IMR-90 (cell line): ENCODE measurements around the gene HEATR5A. TPM values are rescaled to one million over a fixed set of nuclear protein-coding genes. Genes with fewer than 3 reads are reported as not detected.

Source experiments
- ATAC-seq: fragments of 200-7000 bp; cut with Tn5 transposase; 2 replicates; pipeline ENCODE4 v1.9.1; 2020; ENCODE audit warnings: low read depth, mild to moderate bottlenecking, moderate library complexity
- BruUV-seq: library from RNA; stranded (reverse); fragments of 400-500 nt; replicated peaks from 2 replicates; lab custom pipeline; 2021; lab: Mats Ljungman, UMichigan
- CTCF ChIA-PET: fragments of 300-600 bp; formaldehyde crosslinking; extraction: SDS; loops from one replicate; lab custom pipeline; 2021; ENCODE audit warnings: antibody characterized with exemption; lab: Yijun Ruan, JAX
- POLR2A ChIA-PET: fragments of 300-600 bp; sonication (Branson Sonifier 250); formaldehyde crosslinking; loops from one replicate; lab custom pipeline; 2022; ENCODE audit warnings: antibody characterized with exemption; ENCODE audit not compliant: unreplicated experiment; lab: Charles Lee
- DNase-seq: peaks from one replicate; pipeline ENCODE4 v3.0.0; 2013
- H2AFZ ChIP-seq: replicated peaks from 2 replicates; pipeline ENCODE3; 2013; ENCODE audit warnings: low read length, mild to moderate bottlenecking; ENCODE audit not compliant: poor library complexity
- H2AK5ac ChIP-seq: 2 replicates; pipeline ENCODE4 v1.6.1; 2013; ENCODE audit warnings: low read depth, low read length, inconsistent platforms
- H2AK9ac ChIP-seq: replicated peaks from 2 replicates; pipeline ENCODE3; 2013; ENCODE audit warnings: mild to moderate bottlenecking, low read depth, low read length, moderate library complexity; ENCODE audit not compliant: poor library complexity
- H2BK120ac ChIP-seq: 2 replicates; pipeline ENCODE4 v1.6.1; 2013; ENCODE audit warnings: low read depth, low read length, inconsistent platforms
- H2BK15ac ChIP-seq: 3 replicates; pipeline ENCODE4 v1.6.1; 2013; ENCODE audit warnings: low read depth, low read length, inconsistent platforms
- H2BK20ac ChIP-seq: 2 replicates; pipeline ENCODE4 v1.6.1; 2013; ENCODE audit warnings: low read depth, mild to moderate bottlenecking, inconsistent platforms, low read length, moderate library complexity
- H2BK5ac ChIP-seq: 2 replicates; pipeline ENCODE4 v1.6.1; 2013; ENCODE audit warnings: mild to moderate bottlenecking, low read depth, low read length, inconsistent platforms; ENCODE audit not compliant: poor library complexity, severe bottlenecking
- H3K14ac ChIP-seq: replicated peaks from 2 replicates; pipeline ENCODE4 v1.6.1; 2013; ENCODE audit warnings: low read depth, low read length, inconsistent platforms
- H3K18ac ChIP-seq: 2 replicates; pipeline ENCODE4 v1.6.1; 2013; ENCODE audit warnings: low read depth, low read length, control low read depth
- H3K23ac ChIP-seq: 2 replicates; pipeline ENCODE4 v1.6.1; 2013; ENCODE audit warnings: low read depth, low read length, inconsistent platforms
- H3K27ac ChIP-seq: 2 replicates; pipeline ENCODE4 v1.5.1; 2013; ENCODE audit warnings: mild to moderate bottlenecking, control low read depth, low read length; ENCODE audit not compliant: insufficient read depth
- H3K27me3 ChIP-seq: 2 replicates; pipeline ENCODE4 v1.6.1; 2013; ENCODE audit warnings: low read length; ENCODE audit not compliant: control insufficient read depth, insufficient read depth
- H3K36me3 ChIP-seq: 2 replicates; pipeline ENCODE4 v1.6.1; 2013; ENCODE audit warnings: low read length, mixed read lengths; ENCODE audit not compliant: control insufficient read depth, insufficient read depth
- H3K4ac ChIP-seq: 2 replicates; pipeline ENCODE4 v1.6.1; 2013; ENCODE audit warnings: low read depth, low read length, inconsistent platforms
- H3K4me1 ChIP-seq: 2 replicates; pipeline ENCODE4 v1.6.1; 2013; ENCODE audit warnings: low read length, mixed read lengths; ENCODE audit not compliant: control insufficient read depth, insufficient read depth
- H3K4me2 ChIP-seq: 2 replicates; pipeline ENCODE4 v1.6.1; 2013; ENCODE audit warnings: low read depth, mild to moderate bottlenecking, control low read depth, low read length, moderate library complexity
- H3K4me3 ChIP-seq: 2 replicates; pipeline ENCODE4 v1.5.1; 2013; ENCODE audit warnings: low read depth, mild to moderate bottlenecking, control low read depth, low read length, moderate library complexity; ENCODE audit not compliant: insufficient read depth
- H3K56ac ChIP-seq: 2 replicates; pipeline ENCODE4 v1.6.1; 2013; ENCODE audit warnings: low read length, inconsistent platforms; ENCODE audit not compliant: insufficient read depth; ENCODE audit errors: extremely low read depth
- H3K79me1 ChIP-seq, 2 experiments: 2 replicates each; pipeline ENCODE4 v1.6.1; 2013; ENCODE audit warnings: low read length in 2 of 2, inconsistent platforms in 1 of 2, low read depth in 1 of 2
- H3K9ac ChIP-seq: 2 replicates; pipeline ENCODE4 v1.6.1; 2013; ENCODE audit warnings: low read depth, low read length, control low read depth
- H3K9me1 ChIP-seq: 2 replicates; pipeline ENCODE4 v1.6.1; 2013; ENCODE audit warnings: low read length, inconsistent platforms; ENCODE audit not compliant: insufficient read depth
- H3K9me3 ChIP-seq: 2 replicates; pipeline ENCODE4 v1.6.1; 2013; ENCODE audit warnings: low read length; ENCODE audit not compliant: control insufficient read depth, insufficient read depth
- H4K20me1 ChIP-seq: 2 replicates; pipeline ENCODE4 v1.6.1; 2013; ENCODE audit warnings: low read length, inconsistent platforms; ENCODE audit not compliant: insufficient read depth
- H4K5ac ChIP-seq: 2 replicates; pipeline ENCODE4 v1.6.1; 2013; ENCODE audit warnings: mild to moderate bottlenecking, low read depth, low read length, control low read depth
- H4K8ac ChIP-seq, 2 experiments: 2 replicates each; pipeline ENCODE4 v1.6.1; 2013; ENCODE audit warnings: low read depth in 2 of 2, low read length in 2 of 2, control low read depth in 1 of 2, inconsistent platforms in 1 of 2
- H4K91ac ChIP-seq: 2 replicates; pipeline ENCODE4 v1.6.1; 2013; ENCODE audit warnings: low read depth, low read length, inconsistent platforms; ENCODE audit not compliant: insufficient read depth
- BHLHE40 ChIP-seq: fragments of 150-350 bp; IDR thresholded peaks from 2 replicates; pipeline ENCODE4 v1.6.1; 2016; ENCODE audit warnings: mild to moderate bottlenecking, low read depth, low read length
- CEBPB ChIP-seq: IDR thresholded peaks from 2 replicates; pipeline ENCODE4 v1.6.1; 2012; ENCODE audit warnings: low read depth, low read length, improper control_type of control experiment
- CHD1 ChIP-seq: IDR thresholded peaks from 2 replicates; pipeline ENCODE4 v1.6.1; 2012; ENCODE audit warnings: low read depth, low read length, improper control_type of control experiment
- CTCF ChIP-seq: conservative IDR thresholded peaks from 2 replicates; pipeline ENCODE4 v1.5.1; 2012; ENCODE audit warnings: mild to moderate bottlenecking, low read depth, low read length, improper control_type of control experiment
- ELK1 ChIP-seq: fragments of 150-350 bp; IDR thresholded peaks from 2 replicates; pipeline ENCODE4 v1.6.1; 2016; ENCODE audit warnings: low read depth, mild to moderate bottlenecking, low read length, moderate library complexity, borderline replicate concordance
- FOS ChIP-seq: fragments of 150-350 bp; IDR thresholded peaks from 2 replicates; pipeline ENCODE4 v1.6.1; 2016; ENCODE audit warnings: low read depth, low read length
- MAFK ChIP-seq: IDR thresholded peaks from 2 replicates; pipeline ENCODE4 v1.6.1; 2012; ENCODE audit warnings: low read depth, low read length, improper control_type of control experiment
- MAZ ChIP-seq: IDR thresholded peaks from 2 replicates; pipeline ENCODE4 v1.6.1; 2012; ENCODE audit warnings: low read depth, mild to moderate bottlenecking, low read length, improper control_type of control experiment, moderate library complexity, borderline replicate concordance
- MXI1 ChIP-seq: IDR thresholded peaks from 2 replicates; pipeline ENCODE4 v1.6.1; 2012; ENCODE audit warnings: low read depth, mild to moderate bottlenecking, low read length, moderate library complexity, borderline replicate concordance
- NFE2L2 ChIP-seq: fragments of 150-350 bp; IDR thresholded peaks from 2 replicates; pipeline ENCODE4 v1.6.1; 2016; ENCODE audit warnings: low read depth, mild to moderate bottlenecking, low read length
- POLR2A ChIP-seq: IDR thresholded peaks from 2 replicates; pipeline ENCODE4 v1.6.1; 2012; ENCODE audit warnings: mild to moderate bottlenecking, low read depth, low read length
- RAD21 ChIP-seq: IDR thresholded peaks from 2 replicates; pipeline ENCODE4 v1.6.1; 2012; ENCODE audit warnings: low read length, improper control_type of control experiment
- RCOR1 ChIP-seq: IDR thresholded peaks from 2 replicates; pipeline ENCODE4 v1.6.1; 2012; ENCODE audit warnings: mild to moderate bottlenecking, low read length, improper control_type of control experiment; ENCODE audit not compliant: insufficient replicate concordance
- RFX5 ChIP-seq: IDR thresholded peaks from 2 replicates; pipeline ENCODE4 v1.8.0; 2012; ENCODE audit warnings: low read depth, mild to moderate bottlenecking, low read length, moderate library complexity
- SMC3 ChIP-seq: fragments of 150-350 bp; IDR thresholded peaks from 2 replicates; pipeline ENCODE4 v1.6.1; 2016; ENCODE audit warnings: low read depth, mild to moderate bottlenecking, antibody characterized with exemption, low read length, moderate library complexity
- USF2 ChIP-seq: fragments of 150-350 bp; IDR thresholded peaks from 2 replicates; pipeline ENCODE4 v1.6.1; 2017; ENCODE audit warnings: mild to moderate bottlenecking, antibody characterized with exemption, low read length, low read depth
- WGBS, 2 experiments: methylation state at CpG; one replicate each; pipeline versions ENCODE4 v1.1.5 to v1.1.7; 2013; ENCODE audit warnings: missing lambda C conversion rate in 2 of 2; ENCODE audit not compliant: insufficient read length in 1 of 2; ENCODE audit errors: extremely low coverage in 2 of 2; 5-methylcytosine and 5-hydroxymethylcytosine counted together
- dilution Hi-C: fragments of 300-500 bp; cut with HindIII; formaldehyde crosslinking; loops from one replicate; pipeline ENCODE4 v1.14.3; 2018; ENCODE audit warnings: low sequenced_read_pairs; ENCODE audit not compliant: unreplicated experiment
- in situ Hi-C: fragments of 300-500 bp; cut with MboI; formaldehyde crosslinking; loops from 3 replicates; pipeline ENCODE4 v1.14.3; 2019; ENCODE audit warnings: low sequenced_read_pairs, inconsistent platforms, mixed read lengths
- intact Hi-C: fragments of 100-400 bp; cut with micrococcal nuclease; formaldehyde crosslinking; loops from 2 replicates; pipeline ENCODE4 v1.10.0; 2022
- polyA plus RNA-seq, 3 experiments: library from polyadenylated mRNA; depleted of rRNA; stranded (reverse); fragments of >200 nt; gene quantifications; 2 replicates each; pipeline ENCODE4 v1.2.3, GENCODE V29; 2012; ENCODE audit warnings: low replicate concordance in 1 of 3
- total RNA-seq: library from RNA; depleted of rRNA; stranded (reverse); fragments of >200 nt; gene quantifications from 2 replicates; pipeline ENCODE4 v1.2.3, GENCODE V29; 2012

The HEATR5A gene
- total and polyA plus RNA-seq, 2 of the 4 experiments (the other 2 are of a cell fraction), result 14.0 to 48.9 TPM

- BruUV-seq, result no TSS peak
- Histone ChIP-seq H4K8ac (no peak overlapping the region), H2BK20ac (no peak overlapping the region), H3K4me3 (no peak overlapping the region), H3K23ac (no peak overlapping the region), H3K4ac (no peak overlapping the region), H4K20me1 (no peaks in the 10 kb centered on the region), H3K36me3 (peaks cover 24% of the 10 kb centered on the region), H3K56ac (no peak overlapping the region), H2BK15ac (no peak overlapping the region), H2AK5ac (no peak overlapping the region), H3K27me3 (no peaks in the 10 kb centered on the region), H3K9me1 (no peaks in the 10 kb centered on the region), H3K4me1 (no peaks in the 10 kb centered on the region), H3K27ac (no peak overlapping the region), H3K79me1 (no peaks in the 10 kb centered on the region), H3K18ac (no peak overlapping the region), H2AK9ac (no peak overlapping the region), H3K9me3 (no peaks in the 10 kb centered on the region), H4K5ac (no peak overlapping the region), H3K9ac (no peak overlapping the region), H4K91ac (no peak overlapping the region), H2BK5ac (no peak overlapping the region), H3K4me2 (no peak overlapping the region), H3K14ac (no peak overlapping the region), H2AFZ (no peak overlapping the region), H2BK120ac (no peak overlapping the region)
- dilution Hi-C loops, result no loop called here
- ChIA-PET CTCF (interaction anchor here (1.3 to 1.5 kb wide), 2 partner anchors 10 to 15 kb away, joined by 3 to 5 read pairs; no protein-coding TSS in a partner anchor), POLR2A (no interaction called here)
- in situ Hi-C loops, result no loop called here
- TF ChIP-seq MXI1 (no peak), FOS (no peak), CHD1 (no peak), ELK1 (no peak), RCOR1 (no peak), MAZ (no peak), MAFK (no peak), RAD21 (no peak), BHLHE40 (no peak), RFX5 (no peak), CTCF (no peak), POLR2A (no peak), USF2 (no peak), NFE2L2 (no peak), SMC3 (no peak), CEBPB (no peak)
- ATAC-seq (no peak), DNase-seq (no peak)
- intact Hi-C loops, result no loop called here
- WGBS, 2 experiments, result no CpG with 5 or more reads among the region's 1 CpG
These were observed 107.4 kb downstream of the HEATR5A start for GRCh38 chr14:31312934-31313333.
